HL-60 (cell line): ENCODE results near the gene SUPT20H.

Experiments used
- POLR2AphosphoS5 ChIP-seq: IDR thresholded peaks from 2 replicates; pipeline ENCODE4 v1.6.1; 2012; ENCODE audit warnings: low read depth
- SPI1 ChIP-seq: IDR thresholded peaks from 2 replicates; pipeline ENCODE4 v1.6.1; 2012; ENCODE audit warnings: low read depth, mild to moderate bottlenecking, borderline replicate concordance
- TF ChIP-seq, protein P1 (sequence below): IDR thresholded peaks from one replicate; pipeline ENCODE4 v1.5.1; 2011; ENCODE audit warnings: low read length, control low read depth, inconsistent platforms; ENCODE audit not compliant: insufficient read depth

DNA sequence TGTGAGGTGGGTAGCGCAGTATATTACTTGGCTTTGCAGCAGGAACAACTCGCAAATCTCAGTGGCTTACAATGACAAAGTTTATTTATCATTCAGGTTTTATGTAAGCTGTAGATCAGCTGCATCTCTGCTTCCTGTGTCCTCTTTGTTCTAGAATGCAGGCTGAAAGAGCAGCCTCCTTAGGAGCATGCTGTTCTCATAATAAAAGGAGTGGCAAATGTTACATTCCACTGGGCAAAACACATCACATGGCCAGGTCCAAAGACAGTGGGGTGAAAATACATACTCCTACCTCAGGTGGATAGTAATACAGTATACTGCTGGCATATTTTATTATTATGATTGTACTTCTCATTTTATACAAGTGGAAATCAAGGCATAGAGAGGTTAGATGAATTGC is 47.2 kb upstream of the SUPT20H start:
- TF ChIP-seq, protein P1, sequence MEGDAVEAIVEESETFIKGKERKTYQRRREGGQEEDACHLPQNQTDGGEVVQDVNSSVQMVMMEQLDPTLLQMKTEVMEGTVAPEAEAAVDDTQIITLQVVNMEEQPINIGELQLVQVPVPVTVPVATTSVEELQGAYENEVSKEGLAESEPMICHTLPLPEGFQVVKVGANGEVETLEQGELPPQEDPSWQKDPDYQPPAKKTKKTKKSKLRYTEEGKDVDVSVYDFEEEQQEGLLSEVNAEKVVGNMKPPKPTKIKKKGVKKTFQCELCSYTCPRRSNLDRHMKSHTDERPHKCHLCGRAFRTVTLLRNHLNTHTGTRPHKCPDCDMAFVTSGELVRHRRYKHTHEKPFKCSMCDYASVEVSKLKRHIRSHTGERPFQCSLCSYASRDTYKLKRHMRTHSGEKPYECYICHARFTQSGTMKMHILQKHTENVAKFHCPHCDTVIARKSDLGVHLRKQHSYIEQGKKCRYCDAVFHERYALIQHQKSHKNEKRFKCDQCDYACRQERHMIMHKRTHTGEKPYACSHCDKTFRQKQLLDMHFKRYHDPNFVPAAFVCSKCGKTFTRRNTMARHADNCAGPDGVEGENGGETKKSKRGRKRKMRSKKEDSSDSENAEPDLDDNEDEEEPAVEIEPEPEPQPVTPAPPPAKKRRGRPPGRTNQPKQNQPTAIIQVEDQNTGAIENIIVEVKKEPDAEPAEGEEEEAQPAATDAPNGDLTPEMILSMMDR = no peak
- no peak for TF ChIP-seq POLR2AphosphoS5
- no peak for TF ChIP-seq SPI1
